Inferior parietal cortex (tissue), 1 donor: ENCODE results near the gene SDE2.
"Not testable (repeated sequence)": the region's sequence is repeated elsewhere in the genome, so short reads cannot be mapped to it uniquely, and the experiment has no call there.

Experiments used
- DNase-seq: peaks from one replicate; pipeline ENCODE4 v3.0.0-alpha.2; 2016; ENCODE audit errors: extremely low spot score

Gene SDE2

GRCh38 chr1:226006686-226007085 lies 7.5 kb upstream of the SDE2 start:
- no peak for DNase-seq

- DNase-seq = no peak
These were observed 5.3 kb upstream of the SDE2 start for GRCh38 chr1:226004396-226004795.

GRCh38 chr1:226003502-226004170 lies 4.5 kb upstream of the SDE2 start:
- no peak for DNase-seq

GRCh38 chr1:226002667-226003501 lies 3.7 kb upstream of the SDE2 start:
- DNase-seq = peak; percentile 65

GRCh38 chr1:226001963-226002666 lies 3.0 kb upstream of the SDE2 start:
- peak; percentile 59 for DNase-seq

- no peak for DNase-seq
These were observed 1.9 kb upstream of the SDE2 start for GRCh38 chr1:226001088-226001487.

- not testable (repeated sequence) for DNase-seq
These were observed 1.4 kb upstream of the SDE2 start for GRCh38 chr1:226000493-226001081.

- DNase-seq = peak; percentile 55
These were observed 782 bp upstream of the SDE2 start for GRCh38 chr1:225999912-226000337.

- no peak for DNase-seq
These were observed 450 bp downstream of the SDE2 start for GRCh38 chr1:225998560-225999226.

GRCh38 chr1:225996946-225997545 lies 2.1 kb downstream of the SDE2 start:
- DNase-seq = no peak

GRCh38 chr1:225995919-225996864 lies 3.0 kb downstream of the SDE2 start:
- no peak for DNase-seq

- DNase-seq = no peak
These were observed 8.3 kb downstream of the SDE2 start for GRCh38 chr1:225990705-225991464.

GRCh38 chr1:225987491-225988316 lies 11.4 kb downstream of the SDE2 start:
- DNase-seq = peak; percentile 73

GRCh38 chr1:225981714-225982113 lies 17.4 kb downstream of the SDE2 start:
- no peak for DNase-seq

- no peak for DNase-seq
These were observed 18.9 kb downstream of the SDE2 start for GRCh38 chr1:225980005-225980836.

- DNase-seq = no peak
These were observed 19.7 kb downstream of the SDE2 start for GRCh38 chr1:225979421-225979820.
